ENCODE results near the gene PRKCQ.

The PRKCQ gene

GRCh38 chr10:6562221-6562620 is 17.9 kb downstream of the PRKCQ start:
- TF ChIP-seq CTCF (IDR thresholded peaks at IDR 0.05; ENCODE audit: extremely low read depth, missing control alignments): no peak
- no peak for DNase-seq (ENCODE audit: low spot score)

- no peak for TF ChIP-seq CTCF (IDR thresholded peaks at IDR 0.05; ENCODE audit: extremely low read depth, missing control alignments)
- no peak for DNase-seq (ENCODE audit: low spot score)
These were observed 18.5 kb downstream of the PRKCQ start for GRCh38 chr10:6561552-6561951.

DNA sequence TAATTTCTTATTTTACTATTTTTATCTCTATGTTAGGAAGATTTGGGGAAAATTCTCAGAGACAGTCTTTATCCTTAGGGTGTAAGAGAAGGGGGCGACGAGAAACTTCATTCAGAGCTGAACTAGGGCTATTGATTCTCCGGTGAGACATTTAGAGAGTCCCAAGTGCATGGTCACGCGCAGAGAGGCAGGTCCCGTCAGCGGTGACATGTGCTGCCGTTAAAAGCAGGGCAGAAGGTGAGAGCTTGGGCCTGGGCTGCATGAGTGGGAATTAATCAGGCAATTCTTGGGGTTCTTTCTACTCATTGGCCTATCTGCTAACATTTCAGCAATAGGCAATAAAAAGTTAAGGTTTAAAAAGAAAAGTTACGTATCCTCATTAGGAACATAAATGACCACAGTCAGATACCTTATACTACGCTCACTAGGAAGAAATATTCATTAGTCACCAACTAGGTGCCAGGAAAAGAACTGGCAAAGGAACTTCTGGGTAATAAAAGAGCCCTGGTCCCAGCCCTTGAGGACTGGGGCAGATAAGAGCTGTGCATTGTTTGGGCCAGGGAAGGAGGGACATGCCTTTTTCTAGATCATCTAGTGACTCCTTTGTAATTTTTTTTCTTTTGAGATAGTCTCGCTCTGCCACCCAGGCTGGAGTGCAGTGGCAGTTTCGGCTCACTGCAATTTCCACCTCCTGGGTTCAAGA is 21.2 kb downstream of the PRKCQ start:
- no peak for TF ChIP-seq CTCF (IDR thresholded peaks at IDR 0.05; ENCODE audit: extremely low read depth, missing control alignments)
- no peak for DNase-seq (ENCODE audit: low spot score)

- no peak for DNase-seq (ENCODE audit: low spot score)
- TF ChIP-seq CTCF (IDR thresholded peaks at IDR 0.05; ENCODE audit: extremely low read depth, missing control alignments): no peak
These were observed 21.8 kb downstream of the PRKCQ start for GRCh38 chr10:6558272-6558671.

DNA sequence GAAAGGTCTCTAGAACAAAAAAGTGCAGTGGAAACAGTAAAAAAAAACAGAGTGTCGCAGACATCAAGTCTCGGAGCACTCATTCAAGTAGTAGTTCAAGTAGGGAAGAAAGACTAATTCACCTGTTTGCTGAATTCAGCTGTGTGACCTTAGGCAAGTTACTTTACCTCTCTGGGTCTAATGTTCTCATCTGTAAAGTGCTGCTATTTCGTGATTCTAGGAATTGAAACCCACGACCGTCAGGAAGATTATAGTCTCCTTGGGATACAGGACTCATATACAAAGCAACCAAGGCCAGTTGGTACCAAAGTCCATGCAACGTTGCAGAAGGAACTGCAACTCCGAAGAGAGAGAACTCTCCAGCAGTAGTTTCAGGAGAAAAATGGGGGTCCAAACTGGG is 26.1 kb downstream of the PRKCQ start:
- TF ChIP-seq CTCF (IDR thresholded peaks at IDR 0.05; ENCODE audit: extremely low read depth, missing control alignments): no peak
- DNase-seq (ENCODE audit: low spot score): no peak

DNA sequence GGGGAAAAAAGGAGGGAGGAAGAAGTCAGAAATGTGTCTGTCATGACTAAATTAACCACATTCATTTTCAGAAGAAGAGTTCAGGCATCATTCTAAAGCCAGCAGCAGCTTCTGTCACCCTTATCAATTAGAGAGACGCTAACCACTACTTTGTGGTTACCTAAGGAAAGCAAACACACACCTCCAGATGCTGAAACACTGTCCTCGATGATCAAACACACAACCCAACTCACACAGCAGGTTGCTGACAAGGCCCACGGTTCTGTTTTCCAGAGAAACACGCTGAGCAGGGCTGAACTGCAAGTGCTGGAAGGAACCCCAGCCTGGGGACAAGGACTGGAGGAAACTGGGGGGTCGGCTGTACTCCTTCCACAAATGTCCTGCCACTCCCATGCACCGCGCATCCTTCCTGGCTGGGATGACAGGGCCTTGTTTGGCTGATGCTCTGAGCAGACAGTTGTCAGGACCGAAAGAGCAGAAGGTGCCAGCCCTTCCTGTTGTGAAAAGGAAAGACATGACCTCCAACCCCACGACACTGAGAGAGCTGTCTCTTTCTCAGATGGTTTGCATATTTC is 36.6 kb downstream of the PRKCQ start:
- no peak for TF ChIP-seq CTCF (IDR thresholded peaks at IDR 0.05; ENCODE audit: extremely low read depth, missing control alignments)
- peak; percentile 31 for DNase-seq (ENCODE audit: low spot score)

GRCh38 chr10:6542999-6543430 is 37.1 kb downstream of the PRKCQ start:
- peak; percentile 17 for DNase-seq (ENCODE audit: low spot score)
- no peak for TF ChIP-seq CTCF (IDR thresholded peaks at IDR 0.05; ENCODE audit: extremely low read depth, missing control alignments)
